ENCODE results near the gene BRSK1.

DNA sequence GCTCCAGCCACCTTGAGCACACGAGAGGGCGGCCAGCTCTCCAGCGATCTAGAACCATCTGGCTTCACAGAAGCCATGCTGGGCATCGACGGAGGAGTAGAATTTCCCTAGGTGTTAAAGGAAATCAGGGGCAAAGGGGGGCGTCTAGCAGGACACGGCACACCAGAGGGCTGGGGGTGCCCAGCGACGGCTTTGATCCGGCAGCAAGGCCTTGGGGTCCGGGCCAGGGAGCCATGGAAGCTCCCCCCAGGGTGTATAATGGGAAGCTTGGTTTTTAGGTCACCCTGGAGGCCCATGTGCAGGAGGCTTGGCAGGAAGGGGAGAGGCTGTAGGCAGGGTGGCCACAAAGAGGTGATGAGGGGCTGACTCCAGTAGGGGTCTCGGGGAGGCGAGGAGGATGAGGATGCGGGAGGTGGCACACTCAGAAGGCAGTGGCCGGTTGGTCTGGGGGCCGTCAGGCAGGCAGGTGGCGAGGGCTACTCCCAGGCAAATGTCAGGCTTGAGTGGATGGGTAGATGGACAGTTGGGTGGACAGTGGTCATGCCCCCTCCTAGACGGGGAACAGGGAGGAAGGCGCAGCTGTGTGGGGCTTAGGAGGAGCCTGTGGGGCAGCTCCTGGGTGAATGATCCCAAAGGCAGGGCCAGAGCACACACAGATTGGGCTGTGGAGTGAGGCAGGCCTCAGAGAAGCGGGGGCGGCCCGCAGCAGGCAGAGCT, 61.5 kb downstream of the BRSK1 start:
- TF ChIP-seq FOXP2 (optimal IDR thresholded peaks at IDR 0.05; ENCODE audit: borderline replicate concordance, extremely low read depth, extremely low read length, insufficient read depth) (no peak), TAF1 (IDR thresholded peaks at IDR 0.05; ENCODE audit: borderline replicate concordance, insufficient read depth, low read length) (no peak), POLR2AphosphoS5 (IDR thresholded peaks at IDR 0.05; ENCODE audit: low read depth, low read length) (no peak)
- TF ChIP-seq, protein P1, sequence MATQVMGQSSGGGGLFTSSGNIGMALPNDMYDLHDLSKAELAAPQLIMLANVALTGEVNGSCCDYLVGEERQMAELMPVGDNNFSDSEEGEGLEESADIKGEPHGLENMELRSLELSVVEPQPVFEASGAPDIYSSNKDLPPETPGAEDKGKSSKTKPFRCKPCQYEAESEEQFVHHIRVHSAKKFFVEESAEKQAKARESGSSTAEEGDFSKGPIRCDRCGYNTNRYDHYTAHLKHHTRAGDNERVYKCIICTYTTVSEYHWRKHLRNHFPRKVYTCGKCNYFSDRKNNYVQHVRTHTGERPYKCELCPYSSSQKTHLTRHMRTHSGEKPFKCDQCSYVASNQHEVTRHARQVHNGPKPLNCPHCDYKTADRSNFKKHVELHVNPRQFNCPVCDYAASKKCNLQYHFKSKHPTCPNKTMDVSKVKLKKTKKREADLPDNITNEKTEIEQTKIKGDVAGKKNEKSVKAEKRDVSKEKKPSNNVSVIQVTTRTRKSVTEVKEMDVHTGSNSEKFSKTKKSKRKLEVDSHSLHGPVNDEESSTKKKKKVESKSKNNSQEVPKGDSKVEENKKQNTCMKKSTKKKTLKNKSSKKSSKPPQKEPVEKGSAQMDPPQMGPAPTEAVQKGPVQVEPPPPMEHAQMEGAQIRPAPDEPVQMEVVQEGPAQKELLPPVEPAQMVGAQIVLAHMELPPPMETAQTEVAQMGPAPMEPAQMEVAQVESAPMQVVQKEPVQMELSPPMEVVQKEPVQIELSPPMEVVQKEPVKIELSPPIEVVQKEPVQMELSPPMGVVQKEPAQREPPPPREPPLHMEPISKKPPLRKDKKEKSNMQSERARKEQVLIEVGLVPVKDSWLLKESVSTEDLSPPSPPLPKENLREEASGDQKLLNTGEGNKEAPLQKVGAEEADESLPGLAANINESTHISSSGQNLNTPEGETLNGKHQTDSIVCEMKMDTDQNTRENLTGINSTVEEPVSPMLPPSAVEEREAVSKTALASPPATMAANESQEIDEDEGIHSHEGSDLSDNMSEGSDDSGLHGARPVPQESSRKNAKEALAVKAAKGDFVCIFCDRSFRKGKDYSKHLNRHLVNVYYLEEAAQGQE (IDR thresholded peaks at IDR 0.05; ENCODE audit: insufficient read depth in 1 of 2, low read depth in 2 of 2, low read length in 2 of 2) = no peak
